K562 (cell line): ENCODE results near the gene FRK. TPM values are rescaled to one million over a fixed set of nuclear protein-coding genes. Genes with fewer than 3 reads are reported as not detected.

Experiments used
- ATAC-seq: fragments of 200-7000 bp; cut with Tn5 transposase; 3 replicates; pipeline ENCODE4 v1.9.1; 2020; ENCODE audit warnings: moderate library complexity
- BruUV-seq: library from RNA; stranded (reverse); fragments of 400-500 nt; replicated peaks from 2 replicates; lab custom pipeline; 2021; lab: Mats Ljungman, UMichigan
- CTCF ChIA-PET: fragments of 300-600 bp; formaldehyde crosslinking; extraction: SDS; loops from one replicate; lab custom pipeline; 2021; ENCODE audit warnings: low intra/inter-chr PET ratio; lab: Yijun Ruan, JAX
- POLR2A ChIA-PET: fragments of 300-600, 350-650 bp; sonication (Branson Sonifier 250); formaldehyde crosslinking; extraction: SDS; loops from one replicate; lab custom pipeline; 2021; ENCODE audit warnings: antibody characterized with exemption, inconsistent platforms; lab: Yijun Ruan, JAX
- DNase-seq, 4 experiments: peaks; one replicate each; pipeline versions ENCODE4 v3.0.0 to v3.0.0-alpha.2; 2011 to 2018; ENCODE audit warnings: low spot score in 3 of 4, mixed read lengths in 3 of 4; ENCODE audit errors: extremely low read depth in 1 of 4
- FAIRE-seq: peaks from 2 replicates; lab custom pipeline; 2011; peaks lifted over from hg19 to GRCh38; lab: Jason Lieb, UNC
- H2AFZ ChIP-seq: 2 replicates; pipeline ENCODE4 v1.6.0; 2011; ENCODE audit warnings: low read depth, low read length, control low read depth, inconsistent platforms
- H3K27ac ChIP-seq: fragments of 200-600 bp; 3 replicates; pipeline ENCODE4 v1.8.0; 2011; ENCODE audit warnings: low read depth, mild to moderate bottlenecking, control low read depth, inconsistent platforms, low read length, moderate library complexity, mixed read lengths; ENCODE audit errors: extremely low read depth
- H3K27me3 ChIP-seq, 2 experiments: fragments of 300-600 bp in 1 of 2; 2 replicates in 1 of 2; 3 replicates in 1 of 2; pipeline versions ENCODE4 v1.6.0 to v1.8.0; 2011; ENCODE audit warnings: inconsistent platforms in 2 of 2, low read length in 2 of 2, mild to moderate bottlenecking in 1 of 2, mixed read lengths in 1 of 2, moderate library complexity in 1 of 2; ENCODE audit not compliant: control insufficient read depth in 2 of 2, insufficient read depth in 2 of 2
- H3K36me3 ChIP-seq: fragments of 300-600 bp; 3 replicates; pipeline ENCODE4 v1.8.0; 2011; ENCODE audit warnings: mild to moderate bottlenecking, low read length, inconsistent platforms; ENCODE audit not compliant: control insufficient read depth, insufficient read depth
- H3K4me1 ChIP-seq, 2 experiments: fragments of 200-600 bp in 1 of 2; replicated peaks in 1 of 2; 2 replicates in 1 of 2; 3 replicates in 1 of 2; pipeline versions ENCODE4 v1.5.1 to v1.8.0; 2011; ENCODE audit warnings: inconsistent platforms in 2 of 2, low read length in 2 of 2, mild to moderate bottlenecking in 1 of 2, mixed read lengths in 1 of 2, moderate library complexity in 1 of 2; ENCODE audit not compliant: control insufficient read depth in 2 of 2, insufficient read depth in 2 of 2
- H3K4me2 ChIP-seq: 2 replicates; pipeline ENCODE4 v1.6.1; 2011; ENCODE audit warnings: low read length, control low read depth, inconsistent platforms, mixed read lengths; ENCODE audit not compliant: insufficient read depth
- H3K4me3 ChIP-seq: fragments of 200-600 bp; sonication (generic), shearing (Covaris generic); 2 replicates; pipeline ENCODE4 v1.5.1; 2016; ENCODE audit warnings: control low read depth, inconsistent platforms
- H3K79me2 ChIP-seq: fragments of 200-600 bp; 3 replicates; pipeline ENCODE4 v1.8.0; 2011; ENCODE audit warnings: low read length, inconsistent platforms; ENCODE audit not compliant: control insufficient read depth, insufficient read depth
- H3K9ac ChIP-seq, 2 experiments: 2 replicates each; pipeline versions ENCODE4 v1.6.0 to v1.6.1; 2011; ENCODE audit warnings: low read depth in 2 of 2, low read length in 2 of 2, control low read depth in 1 of 2, inconsistent platforms in 1 of 2, mild to moderate bottlenecking in 1 of 2, mixed read lengths in 1 of 2; ENCODE audit not compliant: insufficient read depth in 1 of 2
- H3K9me1 ChIP-seq: one replicate; pipeline ENCODE4 v1.6.0; 2011; ENCODE audit warnings: inconsistent platforms, mild to moderate bottlenecking, low read length, moderate library complexity; ENCODE audit not compliant: control insufficient read depth, insufficient read depth
- H3K9me3 ChIP-seq: replicated peaks from 2 replicates; pipeline ENCODE4 v1.5.1; 2011; ENCODE audit warnings: low read depth, low read length, inconsistent platforms; ENCODE audit not compliant: control insufficient read depth, insufficient read depth
- H4K20me1 ChIP-seq: replicated peaks from 2 replicates; pipeline ENCODE4 v1.6.1; 2011; ENCODE audit warnings: low read length, inconsistent platforms, mixed read lengths; ENCODE audit not compliant: control insufficient read depth, insufficient read depth
- DPF2 ChIP-seq: fragments of 450-650 bp; IDR thresholded peaks from 2 replicates; pipeline ENCODE4 v1.6.1; 2016
- ESRRB ChIP-seq: fragments of 250-450 bp; sonication (Bioruptor Pico); IDR thresholded peaks from 2 replicates; pipeline ENCODE4 v1.5.0; 2020; ENCODE audit warnings: mild to moderate bottlenecking, moderate library complexity, borderline replicate concordance
- FOXK2 ChIP-seq, 2 experiments: fragments of 450-650 bp; IDR thresholded peaks in 1 of 2; conservative IDR thresholded peaks in 1 of 2; 2 replicates each; pipeline ENCODE4 v1.6.1; 2016; ENCODE audit warnings: low read depth in 2 of 2, mild to moderate bottlenecking in 1 of 2
- FOXP1 ChIP-seq: sonication (generic); formaldehyde crosslinking; IDR thresholded peaks from 2 replicates; pipeline ENCODE4 v1.8.0; 2022; ENCODE audit warnings: mild to moderate bottlenecking, missing genetic modification reagents
- GATAD2A ChIP-seq: fragments of 450-650 bp; IDR thresholded peaks from 2 replicates; pipeline ENCODE4 v1.6.1; 2017
- HDAC6 ChIP-seq: IDR thresholded peaks from 2 replicates; pipeline ENCODE4 v1.6.1; 2012; ENCODE audit warnings: low read depth, mild to moderate bottlenecking, control low read depth, inconsistent platforms, low read length, moderate library complexity
- MEF2D ChIP-seq: conservative IDR thresholded peaks from 2 replicates; pipeline ENCODE4 v1.6.1; 2016; ENCODE audit warnings: low read depth, missing genetic modification characterization, missing compliant biosample characterization
- MEIS2 ChIP-seq: fragments of 450-650 bp; IDR thresholded peaks from 2 replicates; pipeline ENCODE4 v1.6.1; 2014; ENCODE audit warnings: mild to moderate bottlenecking; ENCODE audit not compliant: partially characterized antibody
- MYBL2 ChIP-seq, 2 experiments: fragments of 450-650 bp in 1 of 2; sonication (generic) in 1 of 2; formaldehyde crosslinking in 1 of 2; IDR thresholded peaks; 2 replicates each; pipeline versions ENCODE4 v1.6.1 to v1.8.1; 2017 to 2022; ENCODE audit warnings: borderline replicate concordance in 1 of 2, inconsistent platforms in 1 of 2, low read depth in 1 of 2, mild to moderate bottlenecking in 1 of 2, missing genetic modification reagents in 1 of 2, moderate library complexity in 1 of 2
- NFE2 ChIP-seq: IDR thresholded peaks from 2 replicates; pipeline ENCODE4 v1.6.1; 2014; ENCODE audit warnings: antibody characterized with exemption, low read depth
- POLR2AphosphoS5 ChIP-seq: IDR thresholded peaks from 2 replicates; pipeline ENCODE4 v1.6.1; 2011; ENCODE audit warnings: mild to moderate bottlenecking, low read depth, low read length, moderate library complexity; ENCODE audit not compliant: control insufficient read depth, insufficient read depth
- POLR2B ChIP-seq: fragments of 450-650 bp; IDR thresholded peaks from 2 replicates; pipeline ENCODE4 v1.6.1; 2018; ENCODE audit warnings: low read depth; ENCODE audit not compliant: partially characterized antibody
- RFX5 ChIP-seq: IDR thresholded peaks from 2 replicates; pipeline ENCODE4 v1.6.1; 2011; ENCODE audit warnings: low read depth, mild to moderate bottlenecking, improper control_type of control experiment, low read length
- SMARCE1 ChIP-seq: fragments of 450-650 bp; IDR thresholded peaks from 2 replicates; pipeline ENCODE4 v1.7.1; 2016; ENCODE audit warnings: mild to moderate bottlenecking
- SNRNP70 ChIP-seq: fragments of 200-400 bp; formaldehyde crosslinking; optimal IDR thresholded peaks from 2 replicates; pipeline ENCODE3; 2017; ENCODE audit warnings: low read depth, low read length
- ZNF347 ChIP-seq: fragments of 450-650 bp; formaldehyde crosslinking; IDR thresholded peaks from 2 replicates; pipeline ENCODE4 v1.4.0; 2020; ENCODE audit warnings: low read depth, mild to moderate bottlenecking, moderate library complexity
- ZNF561 ChIP-seq: fragments of 450-650 bp; formaldehyde crosslinking; conservative IDR thresholded peaks from 2 replicates; pipeline ENCODE4 v1.4.0; 2020; ENCODE audit warnings: mild to moderate bottlenecking, moderate library complexity
- WGBS: fragments of 100-300 bp; shearing (Covaris generic); methylation state at CpG from one replicate; pipeline ENCODE4 v1.1.6; 2016; ENCODE audit warnings: low coverage, mixed read lengths; ENCODE audit not compliant: insufficient coverage; ENCODE audit errors: missing lambda C conversion rate; 5-methylcytosine and 5-hydroxymethylcytosine counted together
- in situ Hi-C: fragments of 300-500 bp; cut with MboI; formaldehyde crosslinking; loops from 4 replicates; pipeline ENCODE4 v1.15.0; 2018; ENCODE audit warnings: inconsistent platforms, mixed read lengths
- intact Hi-C: fragments of 100-400 bp; cut with micrococcal nuclease; formaldehyde crosslinking; loops from 2 replicates; pipeline ENCODE4 v1.14.2; 2022
- polyA plus RNA-seq, 8 experiments: library from polyadenylated mRNA; depleted of rRNA in 4 of 8; stranded (reverse) in 5 of 8; unstranded in 3 of 8; fragments of >200 nt; fragmentation: Nextera tagmentation in 2 of 8; fragmentation: Illumina TruSeq in 1 of 8; extraction: Ambion mirVana in 2 of 8; extraction: Trizol in 1 of 8; gene quantifications; 2 replicates each; pipeline versions ENCODE4 v1.2.1 to v1.2.3, GENCODE V29; 2011 to 2014; ENCODE audit warnings: inconsistent platforms in 1 of 8, missing spikeins in 1 of 8
- total RNA-seq, 7 experiments: library from RNA; depleted of rRNA in 6 of 7; stranded (reverse); fragments of >200 nt in 6 of 7; fragmentation: Illumina TruSeq in 2 of 7; extraction: Trizol in 2 of 7; gene quantifications; 2 replicates each; pipeline versions ENCODE4 v1.2.1 to v1.2.3, GENCODE V29; 2011 to 2021; ENCODE audit warnings: low replicate concordance in 1 of 7
- TF ChIP-seq, protein P1 (sequence below): sonication (generic); formaldehyde crosslinking; IDR thresholded peaks from 2 replicates; pipeline ENCODE4 v1.8.0; 2022; ENCODE audit warnings: mild to moderate bottlenecking, missing genetic modification reagents

FRK gene
- total and polyA plus RNA-seq, 9 of the 15 experiments (the other 6 are each of a cell fraction or from before 2014, with no cell fraction given), result 0.01 to 0.29 (median 0.09) TPM

DNA sequence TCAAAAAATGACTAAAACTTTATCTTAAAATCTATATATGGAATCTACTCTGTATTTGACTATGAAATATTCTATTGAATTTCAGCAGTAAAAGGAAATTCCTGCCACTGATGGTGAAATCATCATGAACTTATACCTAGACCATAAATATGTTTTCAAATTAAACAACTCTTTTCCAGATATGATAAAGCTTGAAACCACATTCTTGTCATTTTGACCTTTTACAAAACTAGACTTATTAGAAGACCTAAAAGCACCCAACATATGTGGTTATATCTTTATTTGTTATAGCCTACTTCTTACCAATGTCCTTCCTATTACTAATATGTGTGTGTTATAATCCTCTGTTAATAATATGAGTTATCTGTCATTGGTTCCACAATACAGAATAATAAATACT lies 35.3 kb downstream of the FRK start:
- in situ Hi-C loops, result no loop called here
- H3K36me3 ChIP-seq, result no peaks in the 10 kb centered on the region
- no peaks in the 10 kb centered on the region for H3K4me1 ChIP-seq
- H3K27ac ChIP-seq, result no peak overlapping the region
- intact Hi-C loops, result no loop called here
- ChIA-PET CTCF (no interaction called here), POLR2A (no interaction called here)
- H2AFZ ChIP-seq, result no peak overlapping the region
- no peaks in the 10 kb centered on the region for H3K27me3 ChIP-seq
- no peaks in the 10 kb centered on the region for H3K9me3 ChIP-seq
- no peak for FAIRE-seq
- no peak overlapping the region for H3K4me2 ChIP-seq
- BruUV-seq, result no TSS peak
- H3K9me1 ChIP-seq, result no peaks in the 10 kb centered on the region
- H3K9ac ChIP-seq, result no peak overlapping the region
- ATAC-seq, result no peak
- H3K79me2 ChIP-seq, result no peaks in the 10 kb centered on the region
- H3K4me3 ChIP-seq, result no peak overlapping the region
- no peak for TF ChIP-seq ZNF561 (CRISPR knock-in tag)
- no peak for DNase-seq
- H4K20me1 ChIP-seq, result no peaks in the 10 kb centered on the region

DNA sequence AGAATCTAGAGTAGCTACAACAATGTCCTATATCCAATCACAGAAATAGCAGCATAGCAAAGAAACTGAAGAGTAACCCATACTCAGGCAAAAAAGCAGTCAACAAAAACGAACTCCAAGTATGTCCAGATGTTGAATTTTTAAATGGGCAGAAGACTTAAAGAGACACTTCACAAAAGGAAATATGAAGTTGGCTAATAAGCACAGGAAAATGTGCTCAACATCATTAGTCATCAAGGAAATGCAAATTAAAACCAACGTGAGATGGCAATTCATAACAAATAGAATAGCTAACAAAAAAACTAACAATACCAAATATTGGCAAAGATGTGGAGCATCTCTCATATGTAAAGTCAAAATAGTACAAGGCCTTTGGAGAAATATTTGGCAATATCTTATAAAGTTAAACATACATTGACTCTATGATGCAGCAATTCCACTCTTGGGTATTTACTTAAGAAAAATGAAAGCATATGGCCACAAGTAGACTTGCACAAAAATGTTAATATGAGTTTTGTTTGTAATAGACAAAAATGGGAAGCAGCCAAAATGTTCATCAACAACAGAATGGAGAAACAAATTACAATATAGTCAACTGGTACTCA lies 37.7 kb downstream of the FRK start:
- Histone ChIP-seq H3K9me3 (no peaks in the 10 kb centered on the region), H4K20me1 (no peaks in the 10 kb centered on the region), H3K36me3 (no peaks in the 10 kb centered on the region), H2AFZ (no peak overlapping the region), H3K27ac (no peak overlapping the region), H3K27me3 (no peaks in the 10 kb centered on the region), H3K9me1 (no peaks in the 10 kb centered on the region), H3K9ac (no peak overlapping the region), H3K4me1 (no peaks in the 10 kb centered on the region), H3K4me2 (no peak overlapping the region), H3K4me3 (no peak overlapping the region), H3K79me2 (no peaks in the 10 kb centered on the region)
- no peak for FAIRE-seq
- ChIA-PET POLR2A (no interaction called here), CTCF (no interaction called here)
- DNase-seq, result no peak
- intact Hi-C loops (no loop called here), in situ Hi-C loops (no loop called here)
- no TSS peak for BruUV-seq
- ATAC-seq, result no peak
- WGBS, result 0% methylated on average over 2 of the region's 2 CpGs
- TF ChIP-seq RFX5 (no peak), MYBL2 (IDR thresholded peaks at IDR 0.05; ENCODE audit: low read depth) (no peak), MYBL2 (CRISPR knock-in tag; IDR thresholded peaks at IDR 0.05; ENCODE audit: borderline replicate concordance) (no peak), MEF2D (tag) (no peak), SNRNP70 (no peak), MEIS2 (no peak), NFE2 (no peak), GATAD2A (no peak), DPF2 (no peak), ESRRB (no peak), POLR2AphosphoS5 (no peak), FOXK2 (conservative IDR thresholded peaks at IDR 0.05 in 1 of 2, IDR thresholded peaks at IDR 0.05 in 1 of 2; ENCODE audit: low read depth in 2 of 2) (no peak), SMARCE1 (no peak), POLR2B (no peak), ZNF347 (CRISPR knock-in tag) (no peak), HDAC6 (no peak), FOXP1 (no peak)
- TF ChIP-seq, protein P1, sequence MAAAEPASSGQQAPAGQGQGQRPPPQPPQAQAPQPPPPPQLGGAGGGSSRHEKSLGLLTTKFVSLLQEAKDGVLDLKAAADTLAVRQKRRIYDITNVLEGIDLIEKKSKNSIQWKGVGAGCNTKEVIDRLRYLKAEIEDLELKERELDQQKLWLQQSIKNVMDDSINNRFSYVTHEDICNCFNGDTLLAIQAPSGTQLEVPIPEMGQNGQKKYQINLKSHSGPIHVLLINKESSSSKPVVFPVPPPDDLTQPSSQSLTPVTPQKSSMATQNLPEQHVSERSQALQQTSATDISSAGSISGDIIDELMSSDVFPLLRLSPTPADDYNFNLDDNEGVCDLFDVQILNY (CRISPR knock-in tag), result no peak
